Esophagus squamous epithelium (tissue), 5 donors: ENCODE data around the gene TVP23A. TPM values are rescaled to one million over a fixed set of nuclear protein-coding genes. Genes with fewer than 3 reads are reported as not detected.

ENCODE experiments used
- DNase-seq: peaks from one replicate; lab custom pipeline; 2025; lab: John Stamatoyannopoulos, UW
- H3K27ac ChIP-seq, 4 donors: fragments of 200-600 bp; sonication (generic); one replicate each; pipeline ENCODE4 v1.5.1; 2016 to 2019; ENCODE audit warnings: mild to moderate bottlenecking in 1 of 4
- H3K27me3 ChIP-seq, 4 donors: fragments of 200-600 bp; sonication (generic); 1 replicate in 3 of 4; 2 replicates in 1 of 4; pipeline versions ENCODE4 v1.5.1 to v1.6.0; 2017 to 2021; ENCODE audit warnings: antibody characterized with exemption in 1 of 4
- H3K36me3 ChIP-seq, 3 donors: fragments of 200-600 bp; sonication (generic); one replicate each; pipeline ENCODE4 v1.5.1; 2016 to 2019
- H3K4me1 ChIP-seq, 3 donors: fragments of 200-600 bp; sonication (generic); one replicate each; pipeline ENCODE4 v1.5.1; 2017 to 2019
- H3K4me3 ChIP-seq, 4 donors: fragments of 200-600 bp; sonication (generic); 1 replicate in 3 of 4; 2 replicates in 1 of 4; pipeline ENCODE4 v1.5.1; 2016 to 2019; ENCODE audit warnings: mild to moderate bottlenecking in 2 of 4, moderate library complexity in 1 of 4
- H3K9me3 ChIP-seq, 3 donors: fragments of 200-600 bp; sonication (generic); one replicate each; pipeline ENCODE4 v1.5.1; 2016 to 2019
- POLR2A ChIP-seq, 4 donors: fragments of 450-650 bp; IDR thresholded peaks; one replicate each; pipeline ENCODE4 v1.6.1; 2017; ENCODE audit warnings: antibody characterized with exemption in 4 of 4, mild to moderate bottlenecking in 4 of 4, moderate library complexity in 3 of 4
- WGBS, 2 donors: methylation state at CpG; one replicate each; pipeline ENCODE4 v1.1.5; 2018; 5-methylcytosine and 5-hydroxymethylcytosine counted together
- intact Hi-C: fragments of 100-400 bp; cut with DNase I; formaldehyde crosslinking; loops from one replicate; pipeline ENCODE4 v1.15.0; 2022
- total RNA-seq, 4 donors: library from RNA; depleted of rRNA; stranded (reverse); fragments of >200 nt; gene quantifications; one replicate each; pipeline ENCODE4 v1.1.0, GENCODE V29; 2016
- TF ChIP-seq, protein P1 (sequence below), 6 experiments: fragments of 450-650 bp in 4 of 6; fragments of 200-600 bp in 2 of 6; sonication (generic) in 2 of 6; IDR thresholded peaks; one replicate each; pipeline ENCODE4 v1.5.1; 2016 to 2019; ENCODE audit warnings: antibody characterized with exemption in 6 of 6, mild to moderate bottlenecking in 4 of 6, moderate library complexity in 4 of 6
- donor health status: DM: yes; HTN: yes; CAD: no.

TVP23A gene
- total RNA-seq, 4 donors from 2014 or later: 0.19 TPM; not detected in 3

DNA sequence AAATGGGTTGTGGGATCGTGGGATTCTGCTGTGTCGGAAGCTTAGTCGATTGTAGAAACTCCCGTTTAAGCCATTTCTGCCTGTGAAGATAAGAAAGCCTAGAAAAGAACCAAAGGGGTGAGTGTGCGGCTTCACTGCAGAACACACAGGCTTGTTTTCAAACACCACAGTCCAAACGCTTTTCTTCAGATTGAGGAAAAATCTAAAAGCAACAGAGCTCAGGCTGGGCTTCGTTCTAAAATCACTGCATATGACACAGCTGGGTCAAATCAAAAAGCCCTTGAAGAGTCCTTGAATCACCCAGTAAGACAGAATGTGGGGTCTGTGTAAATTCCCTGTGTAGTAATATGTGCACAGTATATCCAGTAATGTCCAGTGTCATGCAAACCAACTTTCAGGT is 49.2 kb downstream of the TVP23A start:
- TF ChIP-seq POLR2A (IDR thresholded peaks at IDR 0.05): no peak
- TF ChIP-seq, protein P1, sequence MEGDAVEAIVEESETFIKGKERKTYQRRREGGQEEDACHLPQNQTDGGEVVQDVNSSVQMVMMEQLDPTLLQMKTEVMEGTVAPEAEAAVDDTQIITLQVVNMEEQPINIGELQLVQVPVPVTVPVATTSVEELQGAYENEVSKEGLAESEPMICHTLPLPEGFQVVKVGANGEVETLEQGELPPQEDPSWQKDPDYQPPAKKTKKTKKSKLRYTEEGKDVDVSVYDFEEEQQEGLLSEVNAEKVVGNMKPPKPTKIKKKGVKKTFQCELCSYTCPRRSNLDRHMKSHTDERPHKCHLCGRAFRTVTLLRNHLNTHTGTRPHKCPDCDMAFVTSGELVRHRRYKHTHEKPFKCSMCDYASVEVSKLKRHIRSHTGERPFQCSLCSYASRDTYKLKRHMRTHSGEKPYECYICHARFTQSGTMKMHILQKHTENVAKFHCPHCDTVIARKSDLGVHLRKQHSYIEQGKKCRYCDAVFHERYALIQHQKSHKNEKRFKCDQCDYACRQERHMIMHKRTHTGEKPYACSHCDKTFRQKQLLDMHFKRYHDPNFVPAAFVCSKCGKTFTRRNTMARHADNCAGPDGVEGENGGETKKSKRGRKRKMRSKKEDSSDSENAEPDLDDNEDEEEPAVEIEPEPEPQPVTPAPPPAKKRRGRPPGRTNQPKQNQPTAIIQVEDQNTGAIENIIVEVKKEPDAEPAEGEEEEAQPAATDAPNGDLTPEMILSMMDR (IDR thresholded peaks at IDR 0.05): no peak
- Histone ChIP-seq H3K27ac (no peak overlapping the region), H3K4me1 (peaks cover 0 to 19% (median 0%) of the 10 kb centered on the region in 3 donors), H3K36me3 (peaks cover 0 to 57% (median 2%) of the 10 kb centered on the region in 3 donors), H3K9me3 (no peaks in the 10 kb centered on the region), H3K4me3 (no peak overlapping the region), H3K27me3 (no peaks in the 10 kb centered on the region)
- DNase-seq: no peak
- WGBS, 2 donors: 73 to 87% methylated on average over 7 of the region's 7 CpGs
- intact Hi-C loops: loop anchor here (10.0 kb wide), 1 partner anchor 145 kb away; no protein-coding TSS in a partner anchor

DNA sequence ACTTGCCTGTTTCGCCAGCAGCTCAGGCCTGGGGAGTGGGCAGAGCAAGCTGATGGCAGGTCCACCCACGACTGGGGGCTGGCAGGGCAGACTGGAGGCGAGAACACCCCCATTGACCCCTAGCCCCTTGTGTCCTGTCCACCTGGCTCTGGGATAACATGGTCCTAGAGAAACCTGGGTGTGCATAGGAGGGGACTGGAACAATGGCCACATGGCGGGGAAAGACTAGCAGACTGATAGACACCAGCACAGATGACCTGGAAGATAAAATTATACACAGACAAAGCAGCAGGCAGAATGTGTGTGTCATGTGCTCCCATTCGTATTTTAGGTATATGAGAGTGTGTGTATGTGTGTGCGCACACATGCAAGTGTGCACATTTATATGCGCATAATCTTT is 51.5 kb downstream of the TVP23A start:
- no peak for DNase-seq
- 93% methylated on average over 4 to 6 of the region's 7 CpGs for WGBS, 2 donors
- no peak for TF ChIP-seq POLR2A (IDR thresholded peaks at IDR 0.05)
- TF ChIP-seq, protein P1 (IDR thresholded peaks at IDR 0.05): no peak
- Histone ChIP-seq H3K4me1 (peaks cover 0 to 10% (median 0%) of the 10 kb centered on the region in 3 donors), H3K4me3 (no peak overlapping the region), H3K36me3 (peaks cover 8 to 79% (median 8%) of the 10 kb centered on the region in 3 donors), H3K27me3 (no peaks in the 10 kb centered on the region), H3K27ac (no peak overlapping the region), H3K9me3 (no peaks in the 10 kb centered on the region)
- intact Hi-C loops: loop anchor here (10.0 kb wide), 1 partner anchor 148 kb away; no protein-coding TSS in a partner anchor

DNA sequence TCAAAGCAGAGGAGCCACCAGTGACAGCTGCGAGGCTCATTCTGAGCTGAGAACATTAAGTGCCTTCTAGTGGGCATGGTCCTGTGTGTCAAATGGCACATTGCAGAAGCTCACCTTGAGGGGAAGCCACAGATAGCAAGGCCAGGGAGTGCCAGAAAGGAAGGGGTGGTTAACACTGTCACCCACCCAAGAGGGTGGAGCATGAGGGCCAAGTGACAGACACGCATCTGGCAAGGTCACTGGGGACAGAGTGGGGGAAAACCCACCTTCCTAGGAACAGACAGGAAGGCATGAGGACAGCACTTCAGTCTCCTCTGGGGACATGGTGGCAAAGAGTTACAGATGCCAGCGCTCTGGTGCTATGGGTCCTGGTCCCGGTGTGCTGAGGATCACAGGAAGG is 52.8 kb downstream of the TVP23A start:
- peaks cover 0 to under 1% (median 0%) of the 10 kb centered on the region in 3 donors for H3K4me1 ChIP-seq
- 93 to 95% methylated on average over 3 to 4 of the region's 4 CpGs for WGBS, 2 donors
- H3K9me3 ChIP-seq: no peaks in the 10 kb centered on the region
- no peak for DNase-seq
- no peak for TF ChIP-seq POLR2A (IDR thresholded peaks at IDR 0.05)
- TF ChIP-seq, protein P1 (IDR thresholded peaks at IDR 0.05): no peak
- H3K36me3 ChIP-seq: peaks cover 8 to 93% (median 21%) of the 10 kb centered on the region in 3 donors
- no peak overlapping the region for H3K4me3 ChIP-seq
- intact Hi-C loops: loop anchor here (10.0 kb wide), 1 partner anchor 149 kb away; no protein-coding TSS in a partner anchor
- no peaks in the 10 kb centered on the region for H3K27me3 ChIP-seq
- no peak overlapping the region for H3K27ac ChIP-seq

DNA sequence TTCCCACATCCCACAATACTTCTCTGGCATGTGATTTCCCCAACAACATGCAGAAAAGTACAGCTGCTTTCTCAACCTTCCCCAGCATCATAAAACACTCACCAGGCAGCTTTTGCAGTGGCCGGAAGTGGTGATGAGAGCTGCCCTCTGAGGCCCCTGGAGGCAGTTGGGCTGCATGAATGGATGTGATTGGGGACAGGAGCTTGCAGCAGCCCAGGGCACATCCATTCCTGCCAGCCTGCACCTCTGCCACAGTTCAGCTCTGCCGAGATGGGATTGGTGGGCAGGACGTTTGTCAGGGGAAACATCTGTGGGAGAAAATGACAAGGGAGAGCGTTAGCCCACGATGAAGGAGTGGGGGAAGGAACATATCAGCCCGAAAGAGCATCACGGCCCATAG is 55.1 kb downstream of the TVP23A start:
- TF ChIP-seq, protein P1 (IDR thresholded peaks at IDR 0.05): no peak
- TF ChIP-seq POLR2A (IDR thresholded peaks at IDR 0.05): no peak
- Histone ChIP-seq H3K27me3 (no peaks in the 10 kb centered on the region), H3K4me1 (no peaks in the 10 kb centered on the region), H3K9me3 (no peaks in the 10 kb centered on the region), H3K4me3 (no peak overlapping the region), H3K27ac (no peak overlapping the region), H3K36me3 (peaks cover 22 to 100% (median 44%) of the 10 kb centered on the region in 3 donors)
- WGBS, 2 donors: 79 to 85% methylated on average over 4 to 6 of the region's 7 CpGs
- no peak for DNase-seq
- intact Hi-C loops: loop anchor here (10.0 kb wide), 1 partner anchor 151 kb away; no protein-coding TSS in a partner anchor

DNA sequence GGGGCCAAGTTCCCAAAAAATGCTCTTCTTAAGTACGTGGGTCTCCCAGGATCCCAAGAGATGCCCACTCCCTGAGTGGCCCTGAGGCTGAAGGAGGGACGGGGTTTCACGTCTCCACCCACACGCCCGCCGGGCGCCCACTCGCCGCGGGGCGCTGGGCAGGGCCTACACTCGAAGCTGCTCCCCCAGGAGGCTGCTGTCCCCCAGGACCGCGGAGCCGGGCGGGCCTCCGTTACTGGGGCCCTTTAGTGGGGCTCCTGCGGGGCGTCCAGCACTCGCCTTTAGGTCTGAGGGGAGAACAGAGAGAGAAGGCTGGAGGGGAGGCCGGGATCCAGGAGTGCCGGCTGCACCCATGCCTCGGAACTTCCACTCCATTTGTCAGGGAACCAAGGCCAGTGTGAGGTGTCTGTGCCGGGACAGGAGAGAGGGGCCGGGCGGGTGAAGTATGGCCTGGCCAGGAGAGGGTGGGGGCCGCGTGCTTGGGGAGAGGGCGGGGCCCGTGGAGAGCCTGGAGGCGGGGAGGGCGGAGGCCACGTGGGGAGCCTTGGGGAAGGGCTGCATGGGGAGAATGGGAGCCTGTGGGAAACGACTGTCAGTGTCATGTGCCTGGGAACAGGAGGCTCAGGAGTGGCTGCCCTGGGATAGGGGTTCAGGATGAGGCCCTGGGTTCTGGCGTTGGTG is 56.1 kb downstream of the TVP23A start:
- H3K4me3 ChIP-seq: no peak overlapping the region
- no peaks in the 10 kb centered on the region for H3K27me3 ChIP-seq
- intact Hi-C loops: loop anchor here (10.0 kb wide), 1 partner anchor 152 kb away; no protein-coding TSS in a partner anchor
- no peaks in the 10 kb centered on the region for H3K4me1 ChIP-seq
- no peaks in the 10 kb centered on the region for H3K9me3 ChIP-seq
- H3K36me3 ChIP-seq: peaks cover 22 to 100% (median 52%) of the 10 kb centered on the region in 3 donors
- TF ChIP-seq, protein P1 (IDR thresholded peaks at IDR 0.05): no peak
- no peak for TF ChIP-seq POLR2A (IDR thresholded peaks at IDR 0.05)
- H3K27ac ChIP-seq: no peak overlapping the region
- 76 to 89% methylated on average over 11 of the region's 35 CpGs for WGBS, 2 donors
- no peak for DNase-seq
